KMS-11 (cell line): Measurements from ENCODE around the gene NDST1.

Experiments used
- H2AFZ ChIP-seq: fragments of 200-600 bp; sonication (generic); 2 replicates; pipeline ENCODE4 v1.6.1; 2016; ENCODE audit warnings: antibody characterized with exemption, mixed run types, low read depth
- H3K27ac ChIP-seq: fragments of 200-600 bp; sonication (generic); 2 replicates; pipeline ENCODE4 v1.6.1; 2016; ENCODE audit warnings: mild to moderate bottlenecking, mixed run types
- H3K27me3 ChIP-seq: fragments of 200-600 bp; sonication (generic); 2 replicates; pipeline ENCODE4 v1.6.1; 2017; ENCODE audit warnings: mild to moderate bottlenecking, low read depth, mixed run types, moderate library complexity; ENCODE audit not compliant: insufficient read depth
- H3K36me3 ChIP-seq: fragments of 200-600 bp; sonication (generic); 2 replicates; pipeline ENCODE4 v1.6.1; 2017; ENCODE audit warnings: mild to moderate bottlenecking, mixed run types; ENCODE audit not compliant: insufficient read depth
- H3K4me1 ChIP-seq: fragments of 200-600 bp; sonication (generic); 2 replicates; pipeline ENCODE4 v1.6.1; 2016; ENCODE audit warnings: mild to moderate bottlenecking, low read depth, mixed run types; ENCODE audit not compliant: poor library complexity, severe bottlenecking
- H3K4me2 ChIP-seq: fragments of 200-600 bp; sonication (generic); 2 replicates; pipeline ENCODE4 v1.7.0; 2016; ENCODE audit warnings: mild to moderate bottlenecking, mixed run types
- H3K4me3 ChIP-seq: fragments of 200-600 bp; sonication (generic); IDR thresholded peaks from 2 replicates; pipeline ENCODE4 v1.6.1; 2017; ENCODE audit warnings: low read depth, low read length, mixed read lengths; ENCODE audit not compliant: insufficient read depth
- H3K79me2 ChIP-seq: fragments of 200-600 bp; sonication (generic); 2 replicates; pipeline ENCODE4 v1.6.1; 2016; ENCODE audit warnings: low read depth, mixed run types; ENCODE audit not compliant: insufficient read depth
- H3K9ac ChIP-seq: fragments of 200-600 bp; sonication (generic); 2 replicates; pipeline ENCODE4 v1.6.1; 2016; ENCODE audit warnings: mild to moderate bottlenecking, mixed run types
- H4K20me1 ChIP-seq: fragments of 200-600 bp; sonication (generic); 2 replicates; pipeline ENCODE4 v1.6.1; 2016; ENCODE audit warnings: mild to moderate bottlenecking, mixed run types; ENCODE audit not compliant: insufficient read depth
- TF ChIP-seq, protein P1 (sequence below): fragments of 200-600 bp; sonication (generic); conservative IDR thresholded peaks from 2 replicates; pipeline ENCODE4 v1.6.1; 2017; ENCODE audit warnings: low read depth, mild to moderate bottlenecking, antibody characterized with exemption, low read length, moderate library complexity, mixed read lengths

Gene NDST1

GRCh38 chr5:150571836-150572235, 63.9 kb downstream of the NDST1 start:
- no peak overlapping the region for H3K27ac ChIP-seq
- no peak overlapping the region for H3K9ac ChIP-seq
- H3K36me3 ChIP-seq, result no peaks in the 10 kb centered on the region
- no peaks in the 10 kb centered on the region for H3K27me3 ChIP-seq
- no peak overlapping the region for H2AFZ ChIP-seq
- TF ChIP-seq, protein P1, sequence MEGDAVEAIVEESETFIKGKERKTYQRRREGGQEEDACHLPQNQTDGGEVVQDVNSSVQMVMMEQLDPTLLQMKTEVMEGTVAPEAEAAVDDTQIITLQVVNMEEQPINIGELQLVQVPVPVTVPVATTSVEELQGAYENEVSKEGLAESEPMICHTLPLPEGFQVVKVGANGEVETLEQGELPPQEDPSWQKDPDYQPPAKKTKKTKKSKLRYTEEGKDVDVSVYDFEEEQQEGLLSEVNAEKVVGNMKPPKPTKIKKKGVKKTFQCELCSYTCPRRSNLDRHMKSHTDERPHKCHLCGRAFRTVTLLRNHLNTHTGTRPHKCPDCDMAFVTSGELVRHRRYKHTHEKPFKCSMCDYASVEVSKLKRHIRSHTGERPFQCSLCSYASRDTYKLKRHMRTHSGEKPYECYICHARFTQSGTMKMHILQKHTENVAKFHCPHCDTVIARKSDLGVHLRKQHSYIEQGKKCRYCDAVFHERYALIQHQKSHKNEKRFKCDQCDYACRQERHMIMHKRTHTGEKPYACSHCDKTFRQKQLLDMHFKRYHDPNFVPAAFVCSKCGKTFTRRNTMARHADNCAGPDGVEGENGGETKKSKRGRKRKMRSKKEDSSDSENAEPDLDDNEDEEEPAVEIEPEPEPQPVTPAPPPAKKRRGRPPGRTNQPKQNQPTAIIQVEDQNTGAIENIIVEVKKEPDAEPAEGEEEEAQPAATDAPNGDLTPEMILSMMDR, result no peak
- H3K4me2 ChIP-seq, result no peak overlapping the region
- H4K20me1 ChIP-seq, result no peaks in the 10 kb centered on the region
- H3K79me2 ChIP-seq, result no peaks in the 10 kb centered on the region
- no peaks in the 10 kb centered on the region for H3K4me1 ChIP-seq
- H3K4me3 ChIP-seq, result no peak overlapping the region

DNA sequence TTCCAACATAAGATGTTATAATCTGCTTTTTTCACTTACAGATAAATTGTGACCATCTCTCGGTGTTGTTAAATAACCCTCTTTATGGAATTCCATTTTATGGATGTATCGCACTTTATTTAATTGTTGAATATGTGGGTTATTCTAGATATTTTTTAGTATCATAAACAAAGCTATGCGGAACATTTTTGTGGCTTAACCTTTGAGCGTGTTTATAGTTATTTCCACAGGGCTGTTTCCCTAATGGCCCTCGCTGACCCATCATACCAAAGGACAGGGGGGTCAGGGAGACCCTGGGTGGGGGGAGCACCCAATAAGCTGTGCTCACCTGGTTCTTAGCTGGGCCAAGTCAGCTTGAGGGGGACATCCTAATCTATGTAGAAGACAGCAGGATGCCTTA, 65.3 kb downstream of the NDST1 start:
- H3K79me2 ChIP-seq, result no peaks in the 10 kb centered on the region
- H3K4me1 ChIP-seq, result no peaks in the 10 kb centered on the region
- no peak overlapping the region for H3K9ac ChIP-seq
- no peak overlapping the region for H3K4me2 ChIP-seq
- TF ChIP-seq, protein P1, result no peak
- no peaks in the 10 kb centered on the region for H3K36me3 ChIP-seq
- H2AFZ ChIP-seq, result no peak overlapping the region
- H3K27me3 ChIP-seq, result no peaks in the 10 kb centered on the region
- no peak overlapping the region for H3K27ac ChIP-seq
- no peak overlapping the region for H3K4me3 ChIP-seq
- no peaks in the 10 kb centered on the region for H4K20me1 ChIP-seq

GRCh38 chr5:150573867-150574817, 66.2 kb downstream of the NDST1 start:
- Histone ChIP-seq H3K4me1 (no peaks in the 10 kb centered on the region), H3K9ac (no peak overlapping the region), H3K4me2 (no peak overlapping the region), H3K79me2 (no peaks in the 10 kb centered on the region), H3K4me3 (no peak overlapping the region), H3K36me3 (no peaks in the 10 kb centered on the region), H3K27ac (no peak overlapping the region), H4K20me1 (no peaks in the 10 kb centered on the region), H3K27me3 (no peaks in the 10 kb centered on the region), H2AFZ (no peak overlapping the region)
- TF ChIP-seq, protein P1, result no peak

GRCh38 chr5:150574818-150575547, 67.1 kb downstream of the NDST1 start:
- Histone ChIP-seq H3K4me3 (no peak overlapping the region), H3K79me2 (no peaks in the 10 kb centered on the region), H3K4me2 (no peak overlapping the region), H3K27me3 (no peaks in the 10 kb centered on the region), H3K4me1 (no peaks in the 10 kb centered on the region), H3K27ac (no peak overlapping the region), H2AFZ (no peak overlapping the region), H3K9ac (no peak overlapping the region), H4K20me1 (no peaks in the 10 kb centered on the region), H3K36me3 (no peaks in the 10 kb centered on the region)
- TF ChIP-seq, protein P1, result no peak
